ENCODE results near the gene GDPGP1. TPM values are rescaled to one million over a fixed set of nuclear protein-coding genes. Genes with fewer than 3 reads are reported as not detected.
"Not testable (repeated sequence)": the region's sequence is repeated elsewhere in the genome, so short reads cannot be mapped to it uniquely, and the experiment has no call there.

GDPGP1 gene, protein sequence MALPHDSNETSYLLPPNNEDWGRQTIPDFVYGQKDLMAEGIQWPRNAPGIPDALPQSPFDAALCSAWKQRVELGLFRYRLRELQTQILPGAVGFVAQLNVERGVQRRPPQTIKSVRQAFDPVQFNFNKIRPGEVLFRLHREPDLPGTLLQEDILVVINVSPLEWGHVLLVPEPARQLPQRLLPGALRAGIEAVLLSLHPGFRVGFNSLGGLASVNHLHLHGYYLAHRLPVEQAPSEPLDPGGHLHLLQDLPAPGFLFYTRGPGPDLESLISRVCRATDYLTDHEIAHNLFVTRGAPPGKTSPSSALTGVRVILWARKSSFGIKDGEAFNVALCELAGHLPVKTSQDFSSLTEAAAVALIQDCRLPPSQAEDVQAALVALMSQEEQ
- 1 to 10 TPM in 2 of 3 donors, under 1 TPM in 1; 0.82 to 5.9 (median 1.4) TPM for polyA plus RNA-seq

DNA sequence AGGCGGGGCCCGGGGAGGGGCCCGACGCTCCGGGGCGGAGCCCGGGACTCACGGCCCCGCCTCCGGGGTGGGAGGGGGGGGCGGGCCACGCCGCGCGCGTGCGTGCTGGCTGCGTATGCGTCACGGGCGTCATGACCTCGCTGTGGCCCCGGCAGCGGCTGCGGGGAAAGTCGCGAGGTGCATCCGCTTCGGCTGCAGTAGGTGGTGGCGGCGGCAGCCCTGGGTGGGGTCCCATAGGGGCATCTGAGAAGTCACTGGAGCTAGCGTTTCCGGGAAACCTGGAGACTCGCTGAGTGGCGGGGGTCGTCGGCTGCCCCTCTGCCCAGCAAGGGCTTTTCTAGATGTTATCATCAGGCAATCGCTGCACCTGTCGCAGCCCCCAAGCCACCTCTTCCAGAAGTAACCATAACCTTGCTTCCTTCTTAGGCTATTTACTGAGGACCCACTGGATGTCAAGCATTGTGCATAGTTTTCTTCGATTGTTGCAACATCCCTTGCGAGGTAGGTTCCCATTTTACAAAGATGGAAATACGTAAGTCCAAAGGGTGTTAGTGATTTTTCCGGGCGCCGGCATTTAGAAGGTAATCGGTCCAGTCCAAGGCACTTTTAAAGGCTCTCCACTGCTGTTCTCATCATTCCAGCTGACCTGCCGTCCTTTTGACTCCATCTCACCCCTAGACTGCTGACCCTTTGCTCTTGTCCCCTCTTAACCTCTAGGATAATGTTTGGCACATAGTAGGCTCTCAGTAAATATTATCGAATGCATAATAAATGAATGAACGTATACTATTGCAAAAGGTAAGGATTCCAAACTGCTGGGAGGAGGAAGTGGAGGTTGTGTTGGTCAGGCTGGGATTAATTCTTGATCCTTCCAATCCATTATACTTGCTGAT is at the start of gene GDPGP1:
Gene GDPGP1, plus strand, starts transcription at position 114 of the 893 bp plus-strand sequence. CDS start 6,700 bp downstream, outside the sequence.
- Mint-ChIP-seq H3K4me3 (peak within 1 kb of the TSS; percentile 87 to 96 (median 89)), H3K4me1 (peaks cover 55 to 57% of the 10 kb centered on the region in 2 donors), H3K27me3 (ENCODE audit: low read depth in 3 of 3) (peaks cover 19 to 22% (median 22%) of the 10 kb centered on the region in 3 donors), H3K27ac (peak within 1 kb of the TSS; percentile 99 to 100 (median 99)), H3K9me3 (no peaks in the 10 kb centered on the region), H3K36me3 (peaks cover 12 to 31% (median 22%) of the 10 kb centered on the region in 3 donors)
- no peak for DNase-seq

- peak; percentile 44 to 52 (median 50) for DNase-seq
- H3K9me3 Mint-ChIP-seq: no peaks in the 10 kb centered on the region
- H3K36me3 Mint-ChIP-seq: no peaks in the 10 kb centered on the region
- H3K4me1 Mint-ChIP-seq: peaks cover 13 to 14% of the 10 kb centered on the region in 2 donors
- peak overlapping the region; percentile 74 to 84 (median 83) for H3K4me3 Mint-ChIP-seq
- peak overlapping the region in 4 of 6 donors; percentile 12 to 69 (median 46) for H3K27ac Mint-ChIP-seq
- peaks cover 0 to 5% (median 4%) of the 10 kb centered on the region in 3 donors for H3K27me3 Mint-ChIP-seq (ENCODE audit: low read depth in 3 of 3)
These were observed 49.0 kb upstream of the GDPGP1 start for GRCh38 chr15:90184786-90185704.

DNA sequence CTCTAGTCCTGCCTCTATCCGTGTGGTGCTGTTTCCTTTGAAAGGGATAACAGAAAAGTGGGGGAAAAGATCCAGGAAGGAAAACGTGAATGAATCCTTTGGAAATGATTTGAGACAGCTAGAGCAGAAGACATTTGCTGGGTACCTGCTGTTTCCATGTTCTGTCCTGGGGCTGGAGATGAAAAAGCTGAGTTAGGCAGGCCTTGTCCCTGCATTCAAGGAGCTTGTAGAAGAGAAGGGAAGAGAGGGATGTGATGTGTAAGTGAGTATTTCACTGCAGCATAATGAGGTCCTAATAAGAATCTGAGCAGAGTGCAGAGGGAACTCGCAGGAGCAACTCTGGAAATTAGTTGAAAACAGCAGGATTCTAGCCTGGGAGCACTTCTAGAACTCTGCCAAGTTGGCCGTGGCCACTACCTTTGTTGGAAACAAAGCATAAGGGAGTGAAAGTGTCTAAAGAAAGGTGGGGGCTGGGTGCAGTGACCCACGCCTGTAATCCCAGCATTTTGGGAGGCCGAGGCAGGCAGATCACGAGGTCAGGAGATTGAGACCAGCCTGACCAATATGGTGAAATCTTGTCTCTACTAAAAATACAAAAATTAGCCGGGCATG is 46.6 kb upstream of the GDPGP1 start:
- no peaks in the 10 kb centered on the region for H3K9me3 Mint-ChIP-seq
- peaks cover 0 to 5% (median 4%) of the 10 kb centered on the region in 3 donors for H3K27me3 Mint-ChIP-seq (ENCODE audit: low read depth in 3 of 3)
- H3K4me1 Mint-ChIP-seq: peaks cover 22% of the 10 kb centered on the region in 2 donors
- H3K4me3 Mint-ChIP-seq: no peak overlapping the region
- DNase-seq: no peak
- H3K36me3 Mint-ChIP-seq: no peaks in the 10 kb centered on the region
- peak overlapping the region in 1 of 6 donors; percentile 45 for H3K27ac Mint-ChIP-seq

DNA sequence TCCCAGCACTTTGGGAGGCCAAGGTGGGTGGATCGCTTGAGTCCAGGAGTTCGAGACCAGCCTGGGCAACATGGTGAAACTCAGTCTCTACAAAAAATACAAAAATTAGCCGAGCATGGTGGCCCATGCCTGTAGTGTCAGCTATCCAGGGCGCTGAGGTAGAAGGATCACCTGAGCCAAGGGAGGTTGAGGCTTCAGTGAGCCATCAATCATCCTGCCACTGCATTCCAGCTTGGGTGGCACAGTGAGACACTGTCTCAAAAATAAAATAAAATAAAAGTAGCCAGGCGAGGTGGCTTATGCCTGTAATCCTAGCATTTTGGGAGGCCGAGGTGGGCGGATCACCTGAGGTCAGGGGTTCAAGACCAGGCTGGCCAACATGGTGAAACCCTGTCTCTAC is 45.9 kb upstream of the GDPGP1 start:
- not testable (repeated sequence) for DNase-seq; H3K27me3 Mint-ChIP-seq (ENCODE audit: low read depth in 3 of 3); H3K27ac Mint-ChIP-seq; H3K36me3 Mint-ChIP-seq; H3K9me3 Mint-ChIP-seq; H3K4me3 Mint-ChIP-seq
- peaks cover 27 to 28% of the 10 kb centered on the region in 2 donors for H3K4me1 Mint-ChIP-seq

DNA sequence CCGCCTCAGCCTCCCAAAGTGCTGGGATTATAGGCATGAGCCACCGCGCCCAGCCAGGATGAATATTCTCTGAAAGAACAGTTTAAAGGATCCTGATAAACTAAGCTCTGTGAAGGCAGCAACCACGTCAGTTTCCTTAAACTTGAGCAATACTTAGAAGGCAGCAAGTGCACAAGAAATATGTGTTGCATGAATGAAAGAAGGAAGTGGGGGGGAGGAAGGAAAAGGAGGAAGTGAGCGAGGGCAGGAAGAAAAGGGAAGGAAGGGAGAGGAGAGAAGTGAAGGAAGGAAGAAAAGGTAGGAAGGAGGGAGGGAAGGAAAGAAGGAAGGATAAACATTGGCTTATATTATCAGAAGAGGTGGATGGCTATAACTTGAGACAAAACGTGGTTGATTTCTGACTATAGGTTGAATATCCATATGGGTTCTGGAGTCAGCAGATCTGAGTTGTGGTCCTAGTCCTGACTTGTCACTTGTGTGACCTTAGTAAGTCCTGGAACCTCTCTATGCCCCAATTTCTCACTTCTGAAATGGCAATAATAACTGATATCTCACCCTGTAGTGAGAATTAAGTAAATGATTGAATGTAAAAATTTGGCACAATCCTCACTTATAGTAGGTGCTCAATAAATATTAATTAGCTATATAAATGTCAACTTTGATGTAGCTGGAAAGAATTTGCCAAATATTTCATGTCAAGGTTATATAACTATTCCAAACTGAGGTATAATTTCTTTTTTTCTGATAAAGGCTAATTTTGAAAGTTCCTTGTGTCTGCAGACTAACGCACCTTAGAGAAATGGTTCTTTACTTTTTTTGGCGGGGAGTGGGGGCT is 44.9 kb upstream of the GDPGP1 start:
- Mint-ChIP-seq H3K4me3 (no peak overlapping the region), H3K9me3 (no peaks in the 10 kb centered on the region), H3K36me3 (peaks cover 0 to 5% (median 0%) of the 10 kb centered on the region in 3 donors), H3K4me1 (peaks cover 32 to 33% of the 10 kb centered on the region in 2 donors), H3K27ac (peak overlapping the region in 1 of 6 donors; percentile 50), H3K27me3 (ENCODE audit: low read depth in 3 of 3) (peaks cover 0 to 4% (median 4%) of the 10 kb centered on the region in 3 donors)
- DNase-seq: no peak

GRCh38 chr15:90189781-90190467 is 44.1 kb upstream of the GDPGP1 start:
- H3K9me3 Mint-ChIP-seq: no peaks in the 10 kb centered on the region
- peaks cover 28 to 30% of the 10 kb centered on the region in 2 donors for H3K4me1 Mint-ChIP-seq
- H3K27ac Mint-ChIP-seq: no peak overlapping the region
- DNase-seq: no peak
- H3K36me3 Mint-ChIP-seq: peaks cover 0 to 5% (median 0%) of the 10 kb centered on the region in 3 donors
- no peak overlapping the region for H3K4me3 Mint-ChIP-seq
- H3K27me3 Mint-ChIP-seq (ENCODE audit: low read depth in 3 of 3): peaks cover 0 to 4% (median 4%) of the 10 kb centered on the region in 3 donors

DNA sequence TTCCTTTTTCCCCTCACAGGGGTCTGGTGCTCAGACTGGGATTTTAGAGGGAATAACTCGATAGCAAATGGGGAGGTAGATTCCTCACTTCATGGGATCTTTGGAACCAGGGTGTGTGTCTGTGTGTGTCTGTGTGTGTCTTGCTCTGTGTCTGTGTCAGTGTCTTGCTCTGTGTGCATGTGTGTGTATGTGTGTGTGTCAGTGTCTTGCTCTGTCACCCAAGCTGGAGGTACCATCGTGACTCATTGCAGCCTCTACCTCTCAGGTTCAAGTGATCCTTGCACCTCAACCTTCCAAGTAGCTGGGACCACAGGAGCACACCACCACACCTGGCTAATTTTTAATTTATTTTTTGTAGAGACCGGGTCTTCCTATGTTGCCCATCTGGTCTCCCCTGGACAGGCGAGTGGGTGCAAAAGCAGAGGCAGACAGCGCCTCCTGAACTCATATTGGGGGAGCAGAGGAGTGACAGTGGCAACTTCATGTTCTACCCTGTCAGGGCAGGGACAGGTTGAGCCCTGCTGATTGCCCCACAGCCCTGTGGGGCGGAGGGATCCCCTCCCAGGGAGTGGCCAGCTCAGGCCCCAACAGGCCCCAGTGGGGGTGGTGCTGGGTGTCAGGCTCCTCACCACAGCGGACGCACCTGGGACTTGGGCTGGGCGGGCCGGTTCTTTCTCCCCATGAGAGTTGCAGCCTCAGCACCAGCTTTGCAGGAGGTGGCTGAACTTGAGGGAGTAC is 43.2 kb upstream of the GDPGP1 start:
- Mint-ChIP-seq H3K27me3 (ENCODE audit: low read depth in 3 of 3) (peaks cover 0 to 1% (median 0%) of the 10 kb centered on the region in 3 donors), H3K9me3 (no peaks in the 10 kb centered on the region), H3K36me3 (peaks cover 0 to 5% (median 0%) of the 10 kb centered on the region in 3 donors), H3K27ac (peak overlapping the region in 1 of 6 donors; percentile 82), H3K4me1 (peaks cover 20 to 23% of the 10 kb centered on the region in 2 donors), H3K4me3 (no peak overlapping the region)
- no peak for DNase-seq

- peaks cover 20 to 23% of the 10 kb centered on the region in 2 donors for H3K4me1 Mint-ChIP-seq
- no peak for DNase-seq
- peaks cover 0 to 1% (median 0%) of the 10 kb centered on the region in 3 donors for H3K27me3 Mint-ChIP-seq (ENCODE audit: low read depth in 3 of 3)
- peak overlapping the region in 3 of 6 donors; percentile 30 to 50 (median 38) for H3K27ac Mint-ChIP-seq
- H3K36me3 Mint-ChIP-seq: peaks cover 0 to 7% (median 0%) of the 10 kb centered on the region in 3 donors
- H3K4me3 Mint-ChIP-seq: peak overlapping the region in 1 of 5 donors; percentile 50
- H3K9me3 Mint-ChIP-seq: no peaks in the 10 kb centered on the region
These were observed 42.7 kb upstream of the GDPGP1 start for GRCh38 chr15:90191344-90191687.

DNA sequence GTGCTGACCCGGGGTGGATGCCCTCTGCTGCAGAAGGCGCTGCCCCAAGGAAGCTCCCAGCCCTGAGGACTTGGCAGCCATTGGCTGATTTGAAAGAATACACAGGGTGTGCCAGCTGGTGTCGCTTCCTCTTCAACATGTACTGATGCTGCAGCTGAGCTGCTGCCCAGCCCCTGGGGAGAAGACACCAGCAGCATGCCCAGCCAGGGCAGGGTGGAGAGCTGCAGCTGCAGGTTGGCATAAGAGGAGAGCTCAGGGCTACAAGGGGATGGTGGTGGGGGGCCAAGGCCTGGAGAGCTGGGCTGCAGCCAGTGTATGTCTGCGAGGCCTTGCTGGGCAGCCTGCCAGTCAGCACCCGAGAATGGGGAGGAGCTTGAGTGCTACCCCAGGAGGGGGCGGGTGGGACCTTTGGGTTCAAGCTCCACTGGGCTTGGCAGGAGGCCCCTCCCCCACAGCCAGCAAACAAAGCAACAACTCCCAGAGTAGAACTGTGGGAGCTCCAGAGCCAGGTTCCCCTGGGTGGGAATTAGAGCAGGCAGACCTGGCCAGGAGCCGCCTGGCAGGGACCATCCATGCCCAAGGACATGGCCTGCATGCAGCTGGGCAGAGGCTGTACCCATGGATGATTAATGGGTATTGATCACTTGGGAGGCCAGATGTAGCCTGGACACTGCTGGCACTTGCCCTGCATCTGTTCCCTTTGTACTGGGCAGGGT is 42.1 kb upstream of the GDPGP1 start:
- Mint-ChIP-seq H3K4me3 (peak overlapping the region in 4 of 5 donors; percentile 51 to 73 (median 64)), H3K4me1 (peaks cover 20 to 23% of the 10 kb centered on the region in 2 donors), H3K27ac (peak overlapping the region in 4 of 6 donors; percentile 30 to 62 (median 44)), H3K9me3 (no peaks in the 10 kb centered on the region), H3K36me3 (peaks cover 0 to 13% (median 0%) of the 10 kb centered on the region in 3 donors), H3K27me3 (ENCODE audit: low read depth in 3 of 3) (peaks cover 0 to 1% (median 0%) of the 10 kb centered on the region in 3 donors)
- peak in 1 of 3 donors; percentile 21 for DNase-seq

- Mint-ChIP-seq H3K27me3 (ENCODE audit: low read depth in 3 of 3) (peaks cover 0 to 1% (median 0%) of the 10 kb centered on the region in 3 donors), H3K4me3 (peak overlapping the region in 4 of 5 donors; percentile 0 to 56 (median 2)), H3K9me3 (no peaks in the 10 kb centered on the region), H3K36me3 (peaks cover 0 to 13% (median 0%) of the 10 kb centered on the region in 3 donors), H3K27ac (peak overlapping the region in 2 of 6 donors; percentile 22 to 43), H3K4me1 (peaks cover 20% of the 10 kb centered on the region in 2 donors)
- no peak for DNase-seq
These were observed 40.8 kb upstream of the GDPGP1 start for GRCh38 chr15:90192961-90193786.

All from immature natural killer cell (primary cell).